Stimulated activated CD4-positive, alpha-beta T cell treated with anti-CD3 and anti-CD28 coated beads, Interleukin-4, amount 100 ng/mL, for 1 hour (primary cell): ENCODE data around the gene CUL4A.

Experiments
- DNase-seq: peaks from one replicate; pipeline ENCODE4 v3.0.0-alpha.2; 2020

The CUL4A gene

DNA sequence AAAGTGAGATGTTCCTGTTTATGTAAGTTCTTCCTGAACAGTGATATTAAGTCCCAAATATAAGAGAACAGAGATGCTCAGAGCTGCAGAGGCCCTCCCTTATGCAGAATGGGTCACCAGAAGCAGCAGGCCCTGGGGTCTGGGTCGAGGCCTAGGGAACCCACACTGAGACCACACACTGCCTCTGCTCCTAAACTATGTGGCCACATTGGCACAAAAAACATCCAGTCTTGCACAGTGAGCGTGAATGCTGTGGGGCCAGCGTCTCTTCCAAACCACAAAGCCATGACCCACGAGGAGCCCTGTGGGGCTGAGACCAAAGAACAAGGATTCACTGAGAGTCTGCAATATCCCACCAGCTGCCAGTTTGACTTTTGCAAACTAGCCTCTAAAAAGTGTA, 27.4 kb upstream of the CUL4A start:
- no peak for DNase-seq

DNA sequence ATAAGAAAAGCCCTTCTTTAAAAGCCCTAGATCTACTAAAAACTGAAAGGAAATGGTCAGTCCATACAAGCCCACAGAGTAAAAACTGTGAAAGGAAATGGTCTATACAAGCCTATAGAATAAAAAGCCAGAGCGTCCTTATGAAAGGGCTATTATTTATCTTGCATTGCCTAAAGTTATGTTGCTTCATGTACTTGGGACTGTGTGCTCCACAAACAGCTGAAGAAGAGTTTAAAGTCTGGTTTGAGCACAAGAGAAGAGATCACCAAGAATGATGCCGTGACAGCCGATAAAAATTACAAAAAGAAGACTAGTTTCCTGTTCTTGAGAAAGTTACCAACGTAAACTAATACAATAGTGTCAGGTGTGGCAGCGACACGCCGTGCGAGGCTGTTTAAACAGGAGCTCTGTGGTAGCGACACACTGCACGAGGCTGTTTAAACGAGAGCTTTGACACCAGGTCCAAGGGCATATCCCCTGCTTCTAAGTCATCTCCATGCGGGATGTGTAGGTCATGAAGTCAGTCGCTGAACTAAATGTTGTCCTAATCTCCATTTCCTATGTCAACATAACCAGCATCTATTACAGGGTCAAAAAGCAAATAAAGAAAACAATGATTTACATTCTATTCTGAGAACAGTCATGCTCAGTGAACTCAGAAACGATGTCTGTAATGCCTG, 25.8 kb upstream of the CUL4A start:
- no peak for DNase-seq

DNA sequence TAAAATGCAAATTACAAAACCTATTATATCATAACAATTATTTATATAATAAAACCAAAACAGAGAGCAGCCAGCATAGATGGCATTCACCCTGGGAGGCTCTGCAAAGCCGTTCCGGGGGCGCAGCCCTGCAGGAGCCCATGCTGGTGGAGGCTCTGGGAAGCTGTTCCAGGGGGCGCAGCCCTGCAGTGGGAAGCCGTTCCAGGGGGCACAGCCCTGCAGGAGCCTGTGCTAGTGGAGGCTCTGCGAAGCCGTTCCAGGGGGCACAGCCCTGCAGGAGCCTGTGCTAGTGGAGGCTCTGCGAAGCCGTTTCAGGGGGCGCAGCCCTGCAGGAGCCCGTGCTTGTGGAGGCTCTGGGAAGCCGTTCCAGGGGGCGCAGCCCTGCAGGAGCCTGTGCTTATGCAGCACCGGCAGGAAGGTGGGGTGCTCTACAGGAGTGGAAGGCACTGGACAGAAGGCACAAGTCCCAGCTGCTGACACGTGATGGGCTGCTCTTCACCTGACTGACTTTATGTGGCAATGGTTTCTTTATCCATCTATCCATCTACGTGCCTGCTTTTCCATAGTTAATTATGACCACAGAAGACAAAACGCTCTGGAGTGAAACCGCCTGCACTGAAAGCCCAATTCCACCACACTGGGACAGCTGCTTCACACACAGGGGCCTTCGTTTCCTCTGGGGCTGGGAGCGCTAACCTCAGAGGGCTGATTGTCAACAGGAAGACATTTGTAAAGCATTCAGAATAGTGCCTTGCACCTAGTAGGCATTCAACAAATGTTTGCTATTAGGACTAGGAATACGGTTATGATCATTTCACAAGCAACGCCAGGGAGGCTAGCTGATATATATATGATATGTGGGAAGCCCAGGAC, 24.6 kb upstream of the CUL4A start:
- DNase-seq = no peak

DNA sequence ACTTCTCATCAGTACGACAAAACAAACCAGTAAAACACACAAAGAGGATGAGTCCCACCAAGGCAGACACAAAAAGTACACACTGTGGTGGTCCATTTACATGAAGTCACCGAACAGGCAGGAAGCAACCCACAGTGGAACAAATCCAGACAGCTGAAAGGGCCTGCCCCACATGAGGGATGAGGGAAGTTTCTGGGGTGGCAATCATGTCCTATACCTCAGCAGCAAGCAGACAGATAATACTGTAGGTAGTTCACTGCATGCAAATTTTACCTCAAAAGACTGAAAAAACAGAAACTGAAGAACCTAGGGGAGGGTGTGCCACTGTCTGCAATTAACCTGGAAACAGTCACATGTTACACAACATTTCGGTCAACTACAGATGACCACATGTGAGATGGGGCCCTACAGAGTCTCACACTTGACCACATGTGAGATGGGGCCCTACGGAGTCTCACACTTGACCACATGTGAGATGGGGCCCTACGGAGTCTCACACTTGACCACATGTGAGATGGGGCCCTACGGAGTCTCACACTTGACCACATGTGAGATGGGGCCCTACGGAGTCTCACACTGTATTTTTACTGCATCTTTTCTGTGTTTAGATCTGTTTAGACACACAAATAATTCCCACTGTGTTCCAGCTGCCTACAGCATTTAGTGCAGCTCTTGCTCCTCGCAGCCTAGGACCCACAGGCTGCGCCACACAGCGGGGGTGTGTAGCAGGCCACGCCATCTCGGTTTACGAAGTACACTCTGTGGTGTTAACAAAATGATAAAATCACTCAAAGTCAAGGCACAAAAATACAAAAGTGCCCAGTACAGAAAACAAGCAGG, 23.1 kb upstream of the CUL4A start:
- no peak for DNase-seq

DNA sequence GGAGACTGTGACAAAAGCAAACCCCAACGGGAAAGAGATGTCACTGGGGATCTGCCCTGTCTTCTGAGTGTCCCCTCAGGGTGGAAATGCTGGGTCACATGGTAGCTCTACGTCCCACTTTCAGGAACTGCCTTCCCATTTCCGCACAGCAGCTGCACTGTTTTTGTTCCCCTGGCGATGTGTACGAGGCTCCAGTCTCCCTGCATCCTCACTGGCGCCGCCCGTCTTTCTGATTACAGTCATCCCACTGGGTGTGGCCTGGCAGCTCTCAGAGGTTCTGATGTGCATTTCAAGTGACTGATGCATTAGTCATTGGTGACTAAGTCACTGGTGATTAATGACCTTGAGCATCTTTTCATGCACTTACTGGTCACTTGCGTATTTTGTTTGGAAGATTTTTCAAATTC, 22.1 kb upstream of the CUL4A start:
- peak; percentile 67 for DNase-seq

DNA sequence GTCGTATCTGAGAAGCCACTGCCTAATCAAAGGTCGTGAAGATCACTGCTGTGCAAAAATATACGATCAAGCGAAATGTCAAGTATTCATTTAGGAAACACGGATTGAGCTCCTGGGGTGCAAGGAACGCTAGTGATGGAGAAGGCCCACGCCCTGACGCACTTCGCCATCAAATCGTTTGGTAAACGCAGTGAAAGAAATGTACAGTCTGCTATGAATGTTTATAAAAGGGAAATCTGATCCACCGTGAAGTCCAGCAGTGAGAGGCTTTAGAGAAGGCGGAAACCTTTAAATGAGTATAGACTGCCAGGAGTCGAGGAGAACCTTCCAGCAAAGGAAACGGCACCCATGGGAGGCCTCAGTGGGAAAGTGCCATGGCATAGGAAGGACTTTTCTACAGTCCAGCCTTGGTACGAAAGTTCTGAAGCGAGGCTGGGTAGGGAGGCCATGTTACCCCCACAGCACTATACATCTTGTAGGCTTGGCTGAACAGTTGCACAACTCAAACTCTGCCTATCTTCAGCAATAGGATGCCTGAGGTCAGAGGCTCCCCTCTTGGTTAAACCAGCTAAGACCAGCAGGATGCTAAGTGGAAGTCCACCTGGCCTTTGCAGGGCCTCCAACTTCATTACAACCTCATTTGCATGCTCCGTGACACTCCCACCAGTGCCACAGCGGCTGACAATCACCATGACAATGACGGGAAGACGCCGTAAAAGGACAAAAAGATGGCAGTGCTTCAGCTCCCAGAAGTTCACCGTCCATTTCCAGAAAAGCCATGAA, 21.3 kb upstream of the CUL4A start:
- no peak for DNase-seq

DNA sequence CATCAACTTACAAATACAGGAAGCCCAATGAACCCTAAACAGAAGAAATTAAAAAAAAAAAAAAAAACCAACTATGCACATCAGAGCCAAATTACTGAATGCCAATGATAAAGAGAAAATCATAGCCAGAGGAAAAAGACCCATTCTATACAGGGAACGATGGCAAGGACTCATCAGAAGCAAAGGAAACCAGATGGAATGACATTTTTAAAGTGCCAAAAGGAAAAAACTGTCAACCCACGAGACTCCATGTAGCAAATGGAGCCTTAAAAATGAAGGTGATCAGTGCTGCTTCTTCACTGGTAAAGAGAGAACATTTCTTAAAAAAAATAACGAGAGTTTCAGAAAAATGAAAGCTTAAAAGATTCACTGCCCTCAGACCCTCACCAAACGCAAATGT, 19.2 kb upstream of the CUL4A start:
- DNase-seq = no peak

DNA sequence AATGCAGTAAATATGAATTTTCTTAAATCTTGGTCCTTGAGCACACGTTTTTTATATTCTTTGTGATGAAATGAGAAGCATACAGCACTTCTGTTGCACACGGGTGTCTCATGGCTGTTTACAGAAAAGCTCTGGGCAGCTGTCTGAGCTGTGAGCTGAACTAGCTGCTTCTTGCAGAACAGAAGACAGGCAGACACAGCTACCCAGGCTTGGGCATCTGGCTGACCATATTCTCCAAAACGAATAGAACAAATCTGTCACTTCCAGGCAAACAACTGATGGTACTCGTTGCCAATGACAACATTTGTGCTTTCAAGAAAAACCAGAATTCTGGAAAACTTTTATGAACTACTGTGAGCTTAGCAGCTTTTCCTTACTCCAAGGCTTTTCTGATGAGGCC, 17.1 kb upstream of the CUL4A start:
- no peak for DNase-seq

DNA sequence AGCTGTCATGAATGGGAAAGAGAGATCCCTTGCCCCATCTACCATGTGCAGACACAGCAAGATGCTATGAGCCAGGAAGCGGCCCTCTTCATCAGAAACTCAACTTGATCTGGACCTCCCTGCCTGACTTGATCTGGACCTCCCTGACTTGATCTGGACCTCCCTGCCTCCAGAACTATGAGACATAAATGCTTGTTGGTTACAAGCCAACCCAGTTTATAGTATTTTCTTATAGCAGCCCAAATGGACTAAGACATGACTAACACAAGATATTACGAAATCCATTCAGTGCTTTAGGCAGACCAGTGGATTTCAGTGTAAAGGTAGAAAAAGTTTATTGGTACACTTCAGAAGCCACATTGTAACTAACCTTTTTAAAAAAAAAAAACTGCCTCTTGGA, 16.5 kb upstream of the CUL4A start:
- no peak for DNase-seq

DNA sequence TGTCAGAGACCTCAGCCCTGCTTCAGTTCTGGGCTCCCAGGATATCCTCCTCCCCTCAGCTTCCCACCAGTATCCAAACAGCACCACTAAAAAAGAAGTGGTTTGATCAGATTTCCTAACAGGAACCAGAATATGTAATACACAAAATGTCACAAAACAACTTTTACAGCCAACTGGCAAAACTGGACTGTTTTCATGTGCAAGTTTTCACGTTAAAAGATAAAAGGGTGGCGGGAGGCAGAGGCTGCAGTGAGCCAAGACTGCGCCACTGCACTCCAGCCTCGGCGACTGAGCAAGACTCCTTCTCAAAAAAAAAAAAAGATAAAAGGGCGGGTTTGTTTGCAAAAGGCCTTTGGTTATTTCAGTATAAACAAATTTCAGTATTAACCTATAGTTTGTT, 14.1 kb upstream of the CUL4A start:
- no peak for DNase-seq

DNA sequence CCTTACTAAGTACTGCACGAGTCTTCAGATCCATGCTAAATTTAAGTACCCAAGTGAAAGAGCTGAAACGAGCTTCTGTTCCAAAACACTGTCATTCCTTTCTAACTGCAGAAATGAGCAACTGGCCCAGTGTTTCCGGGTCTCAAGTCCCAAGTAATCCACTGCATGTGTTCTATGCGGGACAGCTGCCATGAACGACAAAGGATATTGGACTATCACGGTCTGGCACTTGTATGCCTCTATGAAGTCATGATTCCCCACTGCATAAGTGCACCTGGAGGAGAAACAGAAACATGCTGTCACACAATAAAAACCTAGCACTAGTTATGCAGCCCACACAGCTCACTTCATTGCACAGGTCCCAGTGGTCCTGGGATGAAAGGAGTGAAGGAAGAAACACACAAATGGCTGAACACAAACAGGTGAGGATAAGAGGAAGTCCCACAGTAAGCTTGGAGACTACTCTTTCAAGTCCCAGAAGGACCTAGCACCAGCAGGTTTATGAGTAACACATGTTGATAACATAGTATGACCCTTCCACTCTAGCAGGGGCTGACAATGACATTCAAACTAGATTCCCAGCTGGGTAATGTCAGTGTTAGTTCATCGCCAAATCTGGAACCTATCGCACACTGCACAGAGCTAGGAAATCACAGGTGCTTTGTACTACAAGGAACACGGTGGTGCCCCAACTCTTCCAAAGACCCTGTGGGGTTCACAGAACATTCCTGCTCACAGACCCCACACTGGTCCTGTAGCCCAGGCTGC, 12.3 kb upstream of the CUL4A start:
- no peak for DNase-seq

DNA sequence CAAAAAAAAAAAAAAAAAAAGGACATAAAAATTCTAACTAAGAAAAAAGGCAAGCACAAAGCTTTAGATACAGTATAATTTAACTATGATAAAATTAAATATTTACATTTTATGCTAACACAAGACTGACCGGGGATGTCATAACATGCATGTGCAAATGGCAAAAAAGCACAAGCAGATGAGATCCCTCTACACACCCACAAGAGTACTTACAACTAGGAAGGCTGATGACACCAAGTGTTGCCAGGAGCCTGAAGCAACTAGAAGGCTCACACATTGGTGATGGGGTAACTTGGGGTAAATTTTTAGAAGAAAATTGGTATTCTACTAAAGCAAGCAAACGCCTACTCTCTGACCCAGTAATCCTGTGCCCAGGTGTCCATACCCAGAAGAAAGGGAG, 7.6 kb upstream of the CUL4A start:
- no peak for DNase-seq

DNA sequence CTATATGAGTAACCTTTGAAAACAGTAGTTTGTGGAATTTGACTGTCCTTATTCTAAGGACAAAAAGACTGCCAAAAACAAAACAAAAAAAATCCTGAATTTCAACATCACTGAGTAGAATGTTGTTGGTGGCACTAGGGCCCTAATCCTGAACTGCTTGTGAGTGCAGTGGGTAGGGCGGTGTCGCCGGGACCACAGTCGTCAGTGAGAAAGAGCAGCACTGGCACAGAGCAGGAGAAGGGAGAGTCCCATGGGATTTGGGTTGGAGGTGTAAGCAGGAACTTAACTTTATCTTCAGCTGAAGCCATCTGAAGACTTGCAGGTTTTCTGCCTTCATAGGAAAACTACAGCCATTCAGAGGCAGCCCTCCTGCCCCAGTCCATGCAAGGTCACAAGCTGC, 6.5 kb upstream of the CUL4A start:
- no peak for DNase-seq

DNA sequence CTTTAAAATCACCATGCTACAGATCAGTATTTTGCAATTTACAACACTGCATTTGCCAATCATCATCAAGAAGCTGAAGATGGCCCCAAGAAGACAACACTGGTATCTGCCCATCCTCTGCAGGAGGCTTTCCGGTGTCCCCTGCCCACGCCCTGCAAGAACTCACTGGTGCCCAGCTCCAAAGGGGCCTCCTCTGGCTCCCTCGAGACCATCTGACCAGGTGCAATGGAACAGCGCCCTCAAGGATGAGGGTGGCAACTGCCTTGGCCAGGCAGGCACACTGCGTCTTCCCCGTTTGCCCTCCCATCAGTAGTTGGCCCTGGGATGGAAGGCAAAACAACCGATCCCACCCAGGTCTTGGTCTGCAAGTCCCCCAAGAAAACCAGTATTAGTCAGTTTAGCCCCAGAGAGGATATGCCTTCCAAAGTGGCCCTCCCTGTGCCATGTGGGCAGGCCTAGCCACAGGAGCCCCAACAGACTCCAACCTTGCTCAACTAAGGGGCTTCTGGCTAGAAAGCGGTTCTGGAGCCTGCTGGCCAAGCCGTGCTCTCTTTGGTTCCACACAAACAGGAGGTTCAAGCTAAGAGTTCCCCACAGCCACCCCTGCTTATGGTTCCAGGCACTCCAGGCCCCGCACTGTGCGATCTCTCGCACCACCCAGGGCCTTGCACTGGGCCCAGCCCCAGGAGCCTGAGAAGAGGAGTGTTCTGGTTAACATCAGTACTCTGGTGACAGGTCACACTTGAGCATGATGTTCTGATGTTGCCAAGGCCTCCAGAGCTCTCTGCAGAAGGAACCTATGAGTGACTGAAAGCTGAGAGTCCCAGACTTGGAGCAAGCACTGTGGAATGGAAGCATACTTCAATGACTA, 5.7 kb upstream of the CUL4A start:
- DNase-seq = no peak

DNA sequence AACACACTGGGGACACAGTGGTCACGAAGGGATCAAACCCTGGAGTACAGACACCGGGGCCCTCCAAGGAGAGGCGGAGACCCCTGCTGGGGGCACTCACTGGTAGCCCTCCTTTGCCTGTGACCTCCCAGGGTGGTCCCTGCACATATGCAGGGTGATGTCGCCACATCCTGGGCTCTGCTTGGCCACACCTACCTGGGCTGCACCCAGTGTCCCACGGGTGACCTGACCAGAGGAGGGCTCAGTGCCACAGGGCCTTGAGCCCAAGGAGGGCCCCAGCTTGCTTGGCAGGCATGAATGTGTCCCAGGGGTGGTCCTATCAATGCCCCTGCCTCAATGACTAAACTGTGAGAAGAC, 5.1 kb upstream of the CUL4A start:
- no peak for DNase-seq

DNA sequence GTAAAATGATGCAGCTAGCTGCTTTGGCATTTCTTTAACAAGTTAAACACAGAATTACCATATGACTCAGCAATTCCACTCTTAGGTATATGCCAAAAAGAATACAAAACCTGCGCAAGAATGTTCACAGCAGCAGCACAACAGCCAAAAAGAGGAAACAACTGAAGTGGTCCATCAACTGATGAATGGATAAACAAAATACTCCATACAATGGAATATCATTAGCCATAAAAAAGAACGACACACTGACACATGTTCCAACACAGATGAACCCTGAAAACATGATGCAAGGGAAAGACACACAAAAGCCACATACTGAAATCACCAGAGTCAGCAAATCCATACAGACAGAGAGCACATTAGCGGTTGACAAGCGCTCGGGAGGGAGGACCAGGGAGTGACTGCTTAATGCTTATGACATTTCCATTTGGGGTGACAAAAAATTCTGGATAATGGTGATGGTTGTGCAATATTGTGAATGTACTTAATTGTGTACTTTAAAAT, 3.9 kb upstream of the CUL4A start:
- DNase-seq = no peak

DNA sequence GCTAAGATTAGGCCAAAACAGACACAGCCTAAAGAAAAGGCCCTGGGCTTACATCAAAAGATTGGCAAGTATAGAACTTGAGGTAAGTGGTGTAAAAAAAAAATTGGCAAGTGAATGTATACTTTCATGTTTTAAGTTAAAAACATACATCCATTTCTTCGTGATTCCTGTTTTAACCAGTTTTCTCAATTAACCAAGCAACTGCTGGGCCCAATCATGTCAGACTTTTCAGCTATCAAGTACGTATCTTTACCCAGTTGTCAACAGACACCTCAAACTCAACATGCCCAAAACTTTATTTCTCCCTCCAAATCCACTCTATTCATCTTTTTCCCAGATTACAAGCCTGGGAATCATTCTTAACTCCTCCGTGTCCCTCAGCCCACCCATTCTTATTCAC, 2.0 kb upstream of the CUL4A start:
- DNase-seq = no peak

DNA sequence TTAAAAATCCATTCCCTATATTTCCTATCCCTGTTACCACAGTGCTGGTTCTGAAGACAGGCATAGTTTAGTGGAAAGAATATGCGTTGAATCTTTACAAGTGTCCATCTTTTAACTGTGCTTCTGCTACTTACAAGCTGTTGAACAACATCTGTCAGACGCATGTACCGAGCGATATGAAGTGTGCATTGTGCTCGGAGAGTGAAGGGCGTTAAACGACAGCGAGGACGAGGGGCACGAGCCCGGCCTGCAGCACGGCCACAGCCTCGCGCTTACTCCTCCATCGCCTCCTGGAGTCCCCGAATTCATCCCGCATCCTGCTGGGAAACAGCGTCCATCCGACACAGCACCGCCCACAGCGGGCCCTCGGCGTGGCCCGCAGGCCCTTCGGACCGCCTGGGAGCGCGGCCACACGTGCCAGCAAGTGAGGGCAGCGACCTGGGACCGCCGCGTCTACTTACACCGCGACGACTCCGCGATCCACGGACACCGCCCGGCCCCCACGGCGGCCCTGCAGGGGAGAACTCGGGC, 1.5 kb upstream of the CUL4A start:
- no peak for DNase-seq

DNA sequence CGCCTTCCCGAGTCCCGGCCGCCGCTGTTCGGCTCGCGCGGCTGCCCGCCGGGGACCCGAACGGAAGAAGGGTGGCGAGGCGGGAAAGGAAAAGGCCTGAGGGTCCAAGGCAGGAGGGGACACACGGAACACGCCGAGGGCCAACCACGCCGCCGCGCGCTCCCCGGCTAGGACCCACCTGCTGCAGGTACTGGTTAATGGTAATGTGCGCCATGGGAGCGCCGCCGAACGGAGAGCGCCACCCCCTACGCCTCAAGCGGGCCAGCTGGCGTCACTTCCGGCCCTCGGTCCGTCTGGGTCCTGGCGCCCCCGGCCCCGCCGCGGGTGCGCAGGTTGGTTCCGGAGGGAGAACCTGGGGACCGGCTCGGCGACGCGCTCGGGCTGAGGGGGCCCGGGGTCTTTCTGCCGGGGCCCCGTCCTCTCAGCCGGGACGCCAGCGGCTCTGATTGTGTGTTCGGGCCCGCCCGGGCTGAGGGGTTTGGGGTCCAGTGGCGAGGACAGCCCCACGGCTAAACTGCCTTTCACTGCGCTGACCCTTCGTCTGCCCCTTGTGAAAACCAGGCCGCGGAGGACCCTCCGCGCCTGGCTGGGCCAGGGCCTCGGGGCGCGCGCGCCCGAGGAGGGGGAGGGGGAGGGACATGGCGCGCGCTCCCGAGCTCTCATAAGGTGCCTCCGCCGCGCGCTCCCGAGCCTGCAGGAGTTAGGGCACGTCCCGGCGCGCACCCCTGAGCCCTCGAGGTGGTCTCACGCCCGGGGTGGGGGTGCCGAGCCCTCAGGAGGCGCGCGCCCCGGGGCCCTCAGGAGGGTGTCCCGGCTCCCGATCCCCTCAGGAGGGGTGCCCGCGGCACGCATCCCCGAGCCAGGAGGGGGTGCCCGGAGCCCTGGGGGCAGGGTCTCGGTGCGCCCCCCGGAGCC, 735 bp upstream of the CUL4A start, which contains the start of gene PCID2:
TSS of gene PCID2 (minus strand) at position 249 of the 915 bp plus-strand sequence. CDS start at position 214, 35 bp downstream.
- DNase-seq = peak; percentile 88
